Adrenal gland (tissue), 12 donors: ENCODE data around the gene FAR2. TPM values are rescaled to one million over a fixed set of nuclear protein-coding genes. Genes with fewer than 3 reads are reported as not detected.
A peak's percentile ranks its signal among the peaks of the same experiment; 100 is the strongest.

Experiments
- DNase-seq, 7 donors: peaks; one replicate each; pipeline ENCODE4 v3.0.0-alpha.2; 2019 to 2020
- H3K27ac ChIP-seq, 5 donors: fragments of 200-600 bp; sonication (generic) in 4 of 5; 1 replicate in 3 of 5; 2 replicates in 2 of 5; pipeline versions ENCODE4 v1.5.1 to v1.8.0; 2016 to 2020; ENCODE audit warnings: mild to moderate bottlenecking in 1 of 5
- H3K27me3 ChIP-seq: fragments of 200-600 bp; 2 replicates; pipeline ENCODE4 v1.8.0; 2021
- H3K36me3 ChIP-seq, 2 donors: fragments of 200-600 bp; replicated peaks in 1 of 2; 1 replicate in 1 of 2; 2 replicates in 1 of 2; pipeline versions ENCODE4 v1.5.1 to v1.8.0; 2018 to 2022
- H3K4me1 ChIP-seq, 2 donors: fragments of 200-600 bp; replicated peaks in 1 of 2; 1 replicate in 1 of 2; 2 replicates in 1 of 2; pipeline versions ENCODE4 v1.5.1 to v1.8.0; 2018 to 2021
- H3K4me3 ChIP-seq, 4 donors: fragments of 200-600 bp; sonication (generic) in 3 of 4; one replicate each; pipeline ENCODE4 v1.5.1; 2016 to 2018
- H3K9me3 ChIP-seq, 3 donors: fragments of 200-600 bp; sonication (generic) in 1 of 3; replicated peaks in 1 of 3; 1 replicate in 2 of 3; 2 replicates in 1 of 3; pipeline versions ENCODE4 v1.5.1 to v1.8.0; 2016 to 2021
- POLR2A ChIP-seq, 2 donors: fragments of 450-650 bp; IDR thresholded peaks; one replicate each; pipeline ENCODE4 v1.6.1; 2017; ENCODE audit warnings: antibody characterized with exemption in 2 of 2, mild to moderate bottlenecking in 2 of 2, moderate library complexity in 1 of 2
- WGBS, 4 donors: extraction: QIAGEN DNeasy Blood & Tissue Kit in 2 of 4; methylation state at CpG; one replicate each; pipeline versions ENCODE4 v1.1.5 to v1.1.7; 2013 to 2017; 5-methylcytosine and 5-hydroxymethylcytosine counted together
- intact Hi-C, 2 donors: fragments of 100-400 bp; cut with DNase I; formaldehyde crosslinking; loops; one replicate each; pipeline versions ENCODE4 v1.14.1 to v1.15.0; 2022 to 2023
- polyA plus RNA-seq, 3 donors: library from polyadenylated mRNA; stranded (reverse); fragments of 200-250 nt in 2 of 3; fragments of 350-450 nt in 1 of 3; fragmentation: Illumina TruSeq in 1 of 3; extraction: RNeasy Lipid Tissue Mini Kit (QIAGEN cat#74804) in 1 of 3; gene quantifications; one replicate each; pipeline ENCODE4 v1.2.3, GENCODE V29; 2013 to 2014
- total RNA-seq, 9 donors: library from RNA; depleted of rRNA in 4 of 9; stranded (reverse); fragments of >200 nt in 4 of 9; fragments of 120-200 nt in 1 of 9; fragmentation: NEBNext Ultra II Directional in 1 of 9; extraction: Animal tissue kit (Norgen Biotek cat#: 25700) in 1 of 9; gene quantifications; one replicate each; pipeline versions ENCODE4 v1.1.0 to v1.2.4, GENCODE V29; 2013 to 2023
- TF ChIP-seq, protein P1 (sequence below), 6 experiments: fragments of 450-650 bp in 4 of 6; fragments of 200-600 bp in 2 of 6; sonication (generic) in 1 of 6; IDR thresholded peaks; 1 replicate in 5 of 6; 2 replicates in 1 of 6; pipeline versions ENCODE4 v1.5.1 to v1.8.0; 2016 to 2021; ENCODE audit warnings: antibody characterized with exemption in 6 of 6, mild to moderate bottlenecking in 2 of 6, moderate library complexity in 1 of 6
- donor health status: healthy with polysubstance abuse.
- donor health status: Bipolar disorder and iron deficiency.
- donor health status: DM: yes; HTN: yes; CAD: no.
- donor health status: DM: no; HTN: no; CAD: no.
- donor health status: DM: no; HTN: no; CAD: no.
- donor health status: DM: yes; HTN: yes; CAD: no.

The FAR2 gene
- total and polyA plus RNA-seq, 12 donors: 1.9 to 10.3 (median 4.9) TPM

DNA sequence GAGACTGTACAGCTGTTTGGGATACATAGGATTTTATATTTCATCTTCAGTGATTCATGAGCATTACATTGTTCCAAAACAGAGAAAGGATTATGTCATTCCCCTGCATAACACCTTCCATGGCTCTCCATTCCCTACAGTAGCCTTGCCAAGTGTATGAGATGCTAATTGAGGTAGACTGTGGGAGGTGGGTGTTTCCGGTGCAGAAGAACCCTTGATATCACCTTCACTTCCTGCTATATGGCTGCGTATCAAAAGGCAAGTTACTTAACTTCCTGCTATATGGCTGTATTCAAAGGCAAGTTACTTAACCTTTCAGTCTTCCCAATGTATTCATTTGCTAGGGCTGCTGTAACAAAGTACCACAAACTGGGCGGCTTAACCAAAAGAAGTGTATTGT is 11.2 kb downstream of the FAR2 start:
- H3K27me3 ChIP-seq: no peaks in the 10 kb centered on the region
- TF ChIP-seq POLR2A (IDR thresholded peaks at IDR 0.05): no peak
- TF ChIP-seq, protein P1, sequence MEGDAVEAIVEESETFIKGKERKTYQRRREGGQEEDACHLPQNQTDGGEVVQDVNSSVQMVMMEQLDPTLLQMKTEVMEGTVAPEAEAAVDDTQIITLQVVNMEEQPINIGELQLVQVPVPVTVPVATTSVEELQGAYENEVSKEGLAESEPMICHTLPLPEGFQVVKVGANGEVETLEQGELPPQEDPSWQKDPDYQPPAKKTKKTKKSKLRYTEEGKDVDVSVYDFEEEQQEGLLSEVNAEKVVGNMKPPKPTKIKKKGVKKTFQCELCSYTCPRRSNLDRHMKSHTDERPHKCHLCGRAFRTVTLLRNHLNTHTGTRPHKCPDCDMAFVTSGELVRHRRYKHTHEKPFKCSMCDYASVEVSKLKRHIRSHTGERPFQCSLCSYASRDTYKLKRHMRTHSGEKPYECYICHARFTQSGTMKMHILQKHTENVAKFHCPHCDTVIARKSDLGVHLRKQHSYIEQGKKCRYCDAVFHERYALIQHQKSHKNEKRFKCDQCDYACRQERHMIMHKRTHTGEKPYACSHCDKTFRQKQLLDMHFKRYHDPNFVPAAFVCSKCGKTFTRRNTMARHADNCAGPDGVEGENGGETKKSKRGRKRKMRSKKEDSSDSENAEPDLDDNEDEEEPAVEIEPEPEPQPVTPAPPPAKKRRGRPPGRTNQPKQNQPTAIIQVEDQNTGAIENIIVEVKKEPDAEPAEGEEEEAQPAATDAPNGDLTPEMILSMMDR (IDR thresholded peaks at IDR 0.05): no peak
- no peak overlapping the region for H3K27ac ChIP-seq
- H3K4me1 ChIP-seq: peaks cover 0 to 13% of the 10 kb centered on the region in 2 donors
- intact Hi-C loops: no loop called here
- H3K36me3 ChIP-seq: no peaks in the 10 kb centered on the region
- H3K9me3 ChIP-seq: no peaks in the 10 kb centered on the region
- no peak overlapping the region for H3K4me3 ChIP-seq
- no peak for DNase-seq
- WGBS, 4 donors: 66 to 78% (median 71%) methylated on average over 3 of the region's 3 CpGs

DNA sequence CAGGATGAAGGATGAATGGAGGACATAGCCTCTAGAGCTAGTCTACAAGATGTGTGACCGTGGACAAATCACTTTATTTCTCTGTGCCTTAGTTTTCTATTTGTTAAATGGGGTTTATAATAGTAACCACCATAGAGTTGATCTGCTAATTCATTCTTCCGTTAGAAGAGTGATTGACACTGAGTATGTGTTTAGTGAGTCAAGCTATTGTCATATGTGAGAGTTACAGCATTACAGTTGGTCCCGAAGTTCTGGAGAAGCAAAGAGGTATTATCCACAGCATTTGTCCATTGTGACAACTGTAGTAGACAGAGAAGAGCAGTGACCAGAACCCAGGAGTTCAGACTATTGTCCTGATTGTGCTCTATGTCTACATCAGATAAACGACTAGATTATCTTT is 14.1 kb downstream of the FAR2 start:
- Histone ChIP-seq H3K36me3 (no peaks in the 10 kb centered on the region), H3K27ac (no peak overlapping the region), H3K4me1 (peaks cover 0 to 21% of the 10 kb centered on the region in 2 donors), H3K9me3 (no peaks in the 10 kb centered on the region), H3K4me3 (no peak overlapping the region), H3K27me3 (no peaks in the 10 kb centered on the region)
- TF ChIP-seq, protein P1 (IDR thresholded peaks at IDR 0.05): no peak
- no peak for TF ChIP-seq POLR2A (IDR thresholded peaks at IDR 0.05)
- intact Hi-C loops: no loop called here
- WGBS, 4 donors: 69 to 80% (median 76%) methylated on average over 4 of the region's 4 CpGs
- DNase-seq: no peak

DNA sequence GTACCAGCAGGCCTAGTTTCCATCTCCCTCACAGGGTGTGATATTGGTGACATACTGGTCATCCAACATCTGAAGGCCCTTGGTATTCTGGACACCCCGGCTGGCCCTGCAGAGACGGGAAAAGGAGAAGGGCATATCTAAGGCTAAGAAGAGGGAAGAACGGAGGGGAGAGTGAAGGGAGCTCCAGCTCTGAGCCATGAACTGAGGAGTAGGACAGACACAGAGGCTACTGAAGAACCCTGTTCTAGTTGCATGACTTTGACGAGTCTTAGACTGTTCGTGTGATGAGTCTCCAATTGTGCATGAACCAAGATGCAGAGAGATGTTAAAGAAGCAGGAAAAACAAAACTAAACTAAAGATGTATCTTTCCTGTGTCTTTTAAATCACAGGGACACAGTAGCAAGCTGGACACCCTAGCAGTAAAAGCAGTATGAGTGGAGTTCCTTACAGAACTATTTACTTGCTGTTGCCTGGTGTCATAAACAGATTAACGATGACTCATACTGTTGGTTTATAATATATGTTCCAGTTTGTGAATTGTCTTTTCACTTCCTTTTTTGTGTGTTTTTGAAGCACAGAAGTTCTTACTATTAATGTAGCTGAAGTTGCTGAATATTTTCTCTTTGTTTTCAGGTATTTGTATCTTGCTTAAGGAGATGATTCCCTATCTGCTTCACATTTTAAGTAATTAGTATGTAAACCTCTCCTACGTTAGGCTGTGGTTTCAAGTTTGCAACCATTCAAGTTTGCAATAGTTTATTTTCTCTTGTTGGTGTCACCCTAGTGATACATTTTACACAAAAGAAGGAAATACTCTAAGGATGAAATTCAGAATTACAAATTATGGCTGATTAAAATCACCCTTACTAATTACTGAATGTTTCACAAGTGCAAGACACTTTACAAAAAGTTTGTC is 15.7 kb downstream of the FAR2 start:
- intact Hi-C loops: no loop called here
- no peak overlapping the region for H3K4me3 ChIP-seq
- H3K36me3 ChIP-seq: no peaks in the 10 kb centered on the region
- WGBS, 4 donors: 67 to 79% (median 69%) methylated on average over 7 of the region's 7 CpGs
- no peaks in the 10 kb centered on the region for H3K9me3 ChIP-seq
- no peaks in the 10 kb centered on the region for H3K27me3 ChIP-seq
- TF ChIP-seq, protein P1 (IDR thresholded peaks at IDR 0.05): no peak
- TF ChIP-seq POLR2A (IDR thresholded peaks at IDR 0.05): no peak
- H3K4me1 ChIP-seq: peaks cover 0 to 16% of the 10 kb centered on the region in 2 donors
- H3K27ac ChIP-seq: peak overlapping the region in 2 of 5 donors; percentile 10 to 45
- no peak for DNase-seq

DNA sequence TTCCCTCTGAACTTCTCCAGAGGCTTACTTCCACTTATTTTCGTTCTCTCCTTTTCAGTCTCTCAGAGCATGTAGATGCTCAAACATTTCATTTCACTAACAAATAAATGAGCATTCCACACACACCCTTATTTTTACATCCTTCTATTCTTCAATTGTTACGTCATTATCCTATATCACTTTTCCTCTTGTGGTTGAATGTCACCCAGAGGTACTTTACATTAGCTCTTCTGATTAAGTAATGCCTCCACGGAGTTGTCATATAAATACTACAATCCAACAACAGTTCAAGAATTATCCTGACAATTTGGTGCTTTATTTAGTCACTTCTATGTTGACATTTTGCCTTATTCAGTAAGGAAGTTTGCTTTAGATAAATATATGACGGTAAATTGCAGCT is 18.4 kb downstream of the FAR2 start:
- 59 to 75% (median 67%) methylated on average over 4 of the region's 4 CpGs for WGBS, 4 donors
- no peaks in the 10 kb centered on the region for H3K36me3 ChIP-seq
- no peak overlapping the region for H3K4me3 ChIP-seq
- H3K4me1 ChIP-seq: peaks cover 0 to 15% of the 10 kb centered on the region in 2 donors
- intact Hi-C loops: no loop called here
- H3K27me3 ChIP-seq: no peaks in the 10 kb centered on the region
- TF ChIP-seq, protein P1 (IDR thresholded peaks at IDR 0.05): no peak
- TF ChIP-seq POLR2A (IDR thresholded peaks at IDR 0.05): no peak
- DNase-seq: no peak
- no peak overlapping the region for H3K27ac ChIP-seq
- no peaks in the 10 kb centered on the region for H3K9me3 ChIP-seq
